Spleen (tissue), 7 donors: ENCODE data around the gene SNX13.

Experiments
- POLR2A ChIP-seq, 3 donors: fragments of 450-650 bp; IDR thresholded peaks; one replicate each; pipeline ENCODE4 v1.5.1; 2017; ENCODE audit warnings: antibody characterized with exemption in 3 of 3, mild to moderate bottlenecking in 1 of 3
- POLR2AphosphoS5 ChIP-seq, 3 donors: sonication (generic); formaldehyde crosslinking; IDR thresholded peaks; one replicate each; pipeline ENCODE4 v1.5.1; 2017; ENCODE audit warnings: antibody characterized with exemption in 3 of 3
- TF ChIP-seq, protein P1 (sequence below), 11 experiments: fragments of 200-600 bp in 7 of 11; fragments of 450-650 bp in 4 of 11; sonication (generic) in 4 of 11; IDR thresholded peaks in 8 of 11; conservative IDR thresholded peaks in 3 of 11; 1 replicate in 7 of 11; 2 replicates in 4 of 11; pipeline versions ENCODE4 v1.4.0 to v1.8.0; 2016 to 2021; ENCODE audit warnings: antibody characterized with exemption in 11 of 11, inconsistent platforms in 4 of 11, mild to moderate bottlenecking in 1 of 11
- donor health status: DM: no; HTN: no; CAD: no; lungs with moderate emphysema.
- donor health status: DM: no; HTN: no; CAD: no.
- donor health status: DM: no; HTN: no; CAD: no.

- TF ChIP-seq, protein P1, sequence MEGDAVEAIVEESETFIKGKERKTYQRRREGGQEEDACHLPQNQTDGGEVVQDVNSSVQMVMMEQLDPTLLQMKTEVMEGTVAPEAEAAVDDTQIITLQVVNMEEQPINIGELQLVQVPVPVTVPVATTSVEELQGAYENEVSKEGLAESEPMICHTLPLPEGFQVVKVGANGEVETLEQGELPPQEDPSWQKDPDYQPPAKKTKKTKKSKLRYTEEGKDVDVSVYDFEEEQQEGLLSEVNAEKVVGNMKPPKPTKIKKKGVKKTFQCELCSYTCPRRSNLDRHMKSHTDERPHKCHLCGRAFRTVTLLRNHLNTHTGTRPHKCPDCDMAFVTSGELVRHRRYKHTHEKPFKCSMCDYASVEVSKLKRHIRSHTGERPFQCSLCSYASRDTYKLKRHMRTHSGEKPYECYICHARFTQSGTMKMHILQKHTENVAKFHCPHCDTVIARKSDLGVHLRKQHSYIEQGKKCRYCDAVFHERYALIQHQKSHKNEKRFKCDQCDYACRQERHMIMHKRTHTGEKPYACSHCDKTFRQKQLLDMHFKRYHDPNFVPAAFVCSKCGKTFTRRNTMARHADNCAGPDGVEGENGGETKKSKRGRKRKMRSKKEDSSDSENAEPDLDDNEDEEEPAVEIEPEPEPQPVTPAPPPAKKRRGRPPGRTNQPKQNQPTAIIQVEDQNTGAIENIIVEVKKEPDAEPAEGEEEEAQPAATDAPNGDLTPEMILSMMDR (IDR thresholded peaks at IDR 0.05 in 8 of 11, conservative IDR thresholded peaks at IDR 0.05 in 3 of 11), result no peak
- TF ChIP-seq POLR2AphosphoS5 (IDR thresholded peaks at IDR 0.05) (no peak), POLR2A (IDR thresholded peaks at IDR 0.05) (no peak)
Measured at GRCh38 chr7:17844514-17845196, 95.6 kb downstream of the SNX13 start.
